NCI-H1930 (cell line): ENCODE results near the gene SPAG16.
"Not testable (repeated sequence)": the region's sequence is repeated elsewhere in the genome, so short reads cannot be mapped to it uniquely, and the experiment has no call there.

Experiments used
- DNase-seq, 2 experiments: peaks; one replicate each; lab custom pipeline; 2025; lab: John Stamatoyannopoulos, UW

The SPAG16 gene

DNA sequence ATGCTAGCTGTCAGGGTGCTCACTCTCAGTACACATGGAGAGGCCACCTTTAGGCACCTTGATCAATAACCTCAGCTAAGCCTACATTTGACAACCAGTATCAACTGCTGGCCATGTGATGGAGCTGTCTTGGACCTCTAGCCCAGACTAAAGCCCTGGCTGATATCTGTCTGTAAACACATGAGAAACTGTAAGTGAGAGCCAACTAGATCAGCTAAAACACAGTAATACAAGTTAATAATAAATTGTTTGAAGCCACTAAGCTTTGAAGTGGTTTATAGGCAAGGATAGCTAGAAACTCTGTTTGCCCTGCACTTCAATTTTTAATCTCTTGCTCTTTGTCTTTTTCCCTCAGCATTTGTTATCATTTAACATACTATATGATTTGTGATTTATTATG is 407.1 kb downstream of the SPAG16 start:
- no peak for DNase-seq

DNA sequence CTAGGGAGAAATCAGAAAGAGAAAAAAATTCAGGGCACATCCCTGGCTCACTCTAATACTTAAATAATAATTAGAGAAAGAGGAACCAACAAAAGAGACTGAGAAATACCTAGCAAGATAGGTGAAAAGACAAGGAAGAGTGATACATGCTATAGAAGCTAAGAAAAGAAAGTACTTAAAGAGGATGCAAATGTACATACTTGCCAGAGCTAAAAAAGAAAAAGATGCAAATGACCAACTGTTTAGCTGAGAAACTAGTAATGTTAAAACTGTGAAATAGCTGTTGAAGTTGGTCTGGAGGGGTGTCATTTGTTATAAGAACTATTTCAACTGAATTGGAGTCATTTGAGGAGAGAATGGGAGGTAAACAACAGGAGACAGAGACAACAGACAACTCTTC is 412.2 kb downstream of the SPAG16 start:
- no peak for DNase-seq

DNA sequence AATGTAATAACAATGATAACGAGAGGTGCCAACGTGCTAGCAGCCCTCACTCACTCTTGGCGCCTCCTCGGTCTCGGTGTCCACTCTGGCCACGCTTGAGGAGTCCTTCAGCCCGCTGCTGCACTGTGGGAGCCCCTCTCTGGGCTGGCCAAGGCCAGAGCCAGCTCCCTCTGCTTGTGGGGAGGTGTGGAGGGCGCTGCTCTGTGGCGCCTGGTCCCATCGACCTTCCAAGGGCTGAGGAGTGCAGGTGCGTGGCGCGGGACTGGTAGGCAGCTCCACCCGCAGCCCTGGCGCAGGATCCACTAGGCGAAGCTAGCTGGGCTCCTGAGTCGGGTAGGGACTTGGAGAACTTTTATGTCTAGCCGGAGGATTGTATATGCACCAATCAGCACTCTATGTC is 417.1 kb downstream of the SPAG16 start:
- DNase-seq, result not testable (repeated sequence)

DNA sequence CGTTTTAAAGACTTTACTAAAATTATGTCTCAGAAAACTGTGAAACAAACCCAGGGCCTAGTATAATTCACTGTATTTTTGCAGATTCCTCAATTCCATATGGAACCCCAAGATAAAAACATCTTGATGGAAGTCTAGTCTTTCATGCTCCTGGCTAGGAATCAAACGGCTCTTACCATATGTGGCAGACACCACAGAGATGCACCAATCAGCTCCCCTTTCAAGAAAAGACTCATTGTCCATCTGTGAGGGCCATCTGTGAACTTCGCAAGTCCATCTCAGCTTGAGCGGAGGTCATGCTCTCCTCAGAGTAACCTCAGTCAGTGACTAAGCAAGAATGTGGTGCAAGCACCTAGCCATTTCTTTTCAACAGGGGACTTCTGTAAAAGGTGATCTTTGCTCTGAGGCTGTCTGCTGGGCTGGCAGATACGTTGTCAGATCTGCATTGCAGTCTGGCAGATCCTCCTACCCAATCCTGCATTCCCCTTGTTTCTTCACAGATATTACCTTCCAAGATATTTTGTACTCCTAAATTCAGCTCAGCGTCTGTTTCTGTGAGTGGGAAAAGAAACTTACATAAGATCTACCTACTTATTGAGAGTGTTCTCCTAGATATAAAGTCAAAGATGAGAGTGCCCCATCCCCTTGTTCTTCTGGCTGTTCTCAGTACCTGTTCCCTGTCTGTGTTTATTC is 419.3 kb downstream of the SPAG16 start:
- DNase-seq, result no peak

DNA sequence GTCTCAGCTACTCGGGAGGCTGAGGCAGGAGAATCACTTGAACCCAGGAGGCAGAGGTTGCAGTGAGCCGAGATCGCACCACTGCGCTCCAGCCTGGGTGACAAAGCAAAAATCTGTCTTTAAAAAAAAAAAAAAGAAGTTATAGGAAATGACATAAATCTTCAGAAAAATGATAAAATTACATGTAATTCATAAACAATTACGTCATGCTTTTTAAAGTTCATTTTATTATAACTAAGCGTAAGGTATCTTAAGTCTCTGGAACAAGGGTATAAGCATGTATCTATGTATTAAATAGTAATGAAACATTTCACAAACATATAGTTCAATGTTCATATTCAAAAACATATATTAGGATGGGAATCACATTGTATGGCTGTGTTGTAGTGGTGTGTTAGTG is 425.9 kb downstream of the SPAG16 start:
- DNase-seq, result no peak

DNA sequence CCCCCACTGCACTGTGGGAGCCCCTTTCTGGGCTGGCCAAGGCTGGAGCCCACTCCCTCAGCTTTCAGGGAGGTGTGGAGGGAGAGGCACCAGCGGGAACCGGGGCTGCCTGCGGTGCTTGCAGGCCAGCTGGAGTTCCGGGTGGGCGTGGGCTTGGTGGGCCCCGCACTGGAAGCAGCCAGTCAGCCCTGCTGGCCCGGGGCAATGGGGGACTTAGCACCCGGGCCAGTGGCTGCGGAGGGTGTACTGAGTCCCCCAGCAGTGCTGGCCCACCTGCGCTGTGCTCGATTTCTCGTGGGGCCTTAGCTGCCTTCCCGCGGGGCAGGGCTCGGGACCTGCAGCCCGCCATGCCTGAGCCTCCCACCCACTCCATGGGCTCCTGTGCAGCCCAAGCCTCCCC is 434.1 kb downstream of the SPAG16 start:
- not testable (repeated sequence) for DNase-seq

DNA sequence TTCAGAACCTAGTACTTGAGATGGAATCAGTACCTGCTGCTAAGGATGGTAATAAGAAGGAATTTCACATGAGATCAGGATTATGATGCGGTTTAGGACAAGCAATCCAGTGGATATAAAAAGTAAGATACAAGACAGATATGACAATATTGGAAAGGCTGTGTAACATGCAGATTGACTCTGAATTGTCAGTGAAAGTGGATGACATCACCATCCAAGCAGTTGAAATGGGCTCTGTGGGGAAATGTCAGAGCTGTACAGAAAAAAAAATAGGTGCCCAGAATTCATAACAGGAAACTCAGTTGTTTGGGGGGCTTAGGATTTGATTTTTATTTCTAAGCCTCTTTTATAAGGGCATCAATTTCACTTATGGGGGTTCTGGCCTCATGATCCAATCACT is 438.3 kb downstream of the SPAG16 start:
- no peak for DNase-seq

DNA sequence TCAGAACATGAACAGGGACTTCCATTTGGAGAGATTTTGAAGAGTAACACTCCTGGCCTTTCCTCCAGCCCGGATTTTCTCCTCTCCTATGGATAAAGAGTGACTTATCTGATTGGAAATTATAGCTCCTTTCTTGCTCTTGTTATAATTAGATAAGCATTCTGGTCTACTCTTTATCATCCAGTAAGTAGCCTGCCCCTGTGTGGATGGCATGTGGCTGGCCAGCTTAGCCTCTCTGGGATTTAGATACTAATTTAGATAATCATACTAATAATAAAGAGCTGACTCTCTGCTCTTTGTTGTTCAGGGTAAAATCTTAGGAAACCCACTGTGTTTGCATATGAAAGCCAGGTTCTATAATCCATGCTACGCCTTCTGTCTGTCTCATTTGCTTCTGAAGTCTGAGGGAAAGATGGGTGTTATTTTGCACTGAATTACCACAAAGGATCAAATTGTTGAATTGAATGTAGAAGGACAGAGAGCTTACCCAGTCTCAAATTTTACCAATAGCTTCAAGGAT is 438.8 kb downstream of the SPAG16 start:
- DNase-seq, result no peak

DNA sequence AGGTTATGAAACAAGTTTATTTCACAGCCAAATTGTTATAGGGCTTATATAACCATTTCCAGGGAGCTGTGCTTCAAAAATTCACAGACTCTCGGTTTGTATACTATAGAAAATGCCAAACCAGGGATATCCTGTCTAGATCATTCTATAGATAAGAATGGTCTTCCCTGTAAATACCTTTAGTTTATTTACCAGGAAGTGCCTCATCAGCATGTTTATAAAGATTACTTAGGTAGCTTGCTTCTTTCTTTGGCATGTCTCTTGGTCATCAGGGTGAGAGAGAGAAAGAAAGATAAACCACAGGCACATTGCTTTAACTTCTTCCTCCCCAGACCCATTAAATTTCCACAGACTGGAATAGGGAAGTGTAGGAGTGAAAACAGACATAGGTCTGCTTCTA is 439.4 kb downstream of the SPAG16 start:
- no peak for DNase-seq

DNA sequence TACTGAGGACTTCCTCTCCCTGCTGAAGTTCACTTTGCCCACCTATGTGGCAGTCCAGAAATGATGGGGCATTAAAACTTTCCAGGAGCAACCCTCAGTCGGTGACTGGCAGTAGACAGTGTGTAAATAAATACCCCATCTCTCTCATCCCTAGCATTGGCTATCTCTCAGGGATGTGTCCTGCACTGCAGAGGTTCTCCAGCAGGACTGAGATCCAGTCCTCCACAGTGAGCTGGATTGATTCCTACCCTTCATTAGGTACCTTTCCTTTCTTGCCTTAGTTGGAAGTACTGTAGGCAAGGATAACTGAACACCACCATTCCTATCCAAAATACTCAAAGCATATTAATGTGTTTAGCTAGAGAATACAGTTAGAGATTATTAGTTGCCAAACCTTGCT is 441.8 kb downstream of the SPAG16 start:
- DNase-seq, result no peak

DNA sequence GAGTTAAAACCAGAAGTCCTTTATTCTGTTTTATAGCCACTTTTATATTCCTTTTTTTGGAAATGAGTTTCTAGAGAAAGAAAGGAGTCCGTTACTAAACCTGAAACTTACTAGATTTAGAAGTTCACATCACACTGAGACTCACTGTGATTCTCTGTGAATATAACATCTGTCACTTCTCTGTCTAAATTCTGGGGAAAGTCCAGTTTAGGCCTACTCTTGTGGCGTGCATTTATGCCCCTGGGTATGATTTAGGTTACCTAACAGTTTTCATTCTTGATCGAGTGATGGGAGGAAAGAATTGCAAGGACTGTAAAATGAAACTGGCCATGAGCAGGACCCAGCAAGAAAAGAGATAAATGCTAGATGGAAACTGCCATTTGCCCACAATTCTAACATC is 449.6 kb downstream of the SPAG16 start:
- no peak for DNase-seq

DNA sequence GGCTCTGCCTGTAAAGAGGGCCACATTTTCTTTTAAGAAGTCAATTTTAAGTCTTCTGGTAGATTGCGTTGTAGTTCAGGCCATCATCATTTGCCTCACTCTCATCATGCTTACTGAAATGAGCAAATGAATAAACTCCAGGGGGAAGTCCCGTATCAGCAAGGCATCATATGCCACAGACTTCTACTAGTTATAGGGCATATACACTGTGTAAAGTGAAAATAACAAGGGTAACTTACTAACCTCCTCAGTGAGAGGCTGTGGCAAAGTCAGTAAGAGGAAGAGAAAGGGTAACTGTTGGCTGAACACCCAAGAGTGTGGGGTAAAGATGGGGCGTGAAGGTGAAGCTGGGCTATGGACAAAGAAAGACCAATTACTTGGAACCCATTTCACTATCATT is 456.2 kb downstream of the SPAG16 start:
- DNase-seq, result no peak

DNA sequence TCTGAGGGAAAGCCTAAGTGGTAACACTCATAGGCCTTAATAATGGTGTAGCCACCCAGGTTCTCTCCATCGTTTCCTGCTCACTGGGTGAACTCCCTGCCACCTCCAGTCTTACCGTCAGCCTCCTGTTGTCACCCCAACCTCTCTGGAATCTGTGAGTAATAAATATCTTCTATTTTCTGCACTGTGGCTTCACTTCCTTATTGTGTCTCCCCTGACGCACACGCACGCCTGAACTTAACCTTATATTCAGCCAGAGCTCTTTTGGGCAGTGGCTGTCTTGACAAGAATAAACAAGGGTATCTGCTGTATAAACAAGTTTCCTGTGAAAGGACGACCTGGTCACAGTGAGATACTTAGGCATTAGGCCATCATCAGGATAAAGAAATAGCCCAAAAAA is 467.2 kb downstream of the SPAG16 start:
- no peak for DNase-seq

DNA sequence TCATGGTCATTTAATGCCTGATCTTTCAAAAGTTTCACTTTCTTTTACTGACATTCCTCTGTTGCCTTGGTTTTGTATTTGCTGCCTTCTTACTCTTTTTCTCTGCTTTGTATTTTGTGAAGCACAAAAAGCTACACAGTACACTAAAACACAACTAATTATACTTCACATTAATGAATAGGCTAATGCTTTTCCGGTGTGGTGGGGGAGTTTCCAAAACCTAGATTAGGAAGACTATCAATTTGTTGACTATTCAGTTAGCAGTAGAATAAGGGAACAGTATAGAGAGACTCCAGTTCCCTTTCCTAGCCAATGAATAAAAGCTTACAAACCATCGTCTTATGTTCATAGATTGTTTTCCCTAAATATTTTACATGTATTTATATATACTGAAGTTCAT is 468.3 kb downstream of the SPAG16 start:
- no peak for DNase-seq

DNA sequence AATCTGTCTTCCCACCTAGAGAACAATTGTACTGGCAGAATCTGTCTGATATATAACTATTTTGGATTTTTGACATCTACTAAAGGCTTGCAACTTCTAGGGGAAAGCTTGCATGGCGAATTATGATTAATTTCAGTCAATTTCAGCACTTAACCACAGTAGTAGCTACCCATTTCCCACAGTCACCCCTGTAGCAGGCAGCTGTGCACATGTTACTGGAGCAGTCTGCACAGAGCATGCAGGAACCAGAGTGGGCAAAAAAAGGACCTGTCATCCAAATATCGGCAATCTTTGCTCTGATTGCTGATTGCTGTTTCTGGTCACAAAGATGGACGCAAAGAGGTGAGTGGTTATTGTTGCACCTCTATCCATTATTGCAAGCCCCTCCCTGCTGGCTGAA is 473.3 kb downstream of the SPAG16 start:
- no peak for DNase-seq

DNA sequence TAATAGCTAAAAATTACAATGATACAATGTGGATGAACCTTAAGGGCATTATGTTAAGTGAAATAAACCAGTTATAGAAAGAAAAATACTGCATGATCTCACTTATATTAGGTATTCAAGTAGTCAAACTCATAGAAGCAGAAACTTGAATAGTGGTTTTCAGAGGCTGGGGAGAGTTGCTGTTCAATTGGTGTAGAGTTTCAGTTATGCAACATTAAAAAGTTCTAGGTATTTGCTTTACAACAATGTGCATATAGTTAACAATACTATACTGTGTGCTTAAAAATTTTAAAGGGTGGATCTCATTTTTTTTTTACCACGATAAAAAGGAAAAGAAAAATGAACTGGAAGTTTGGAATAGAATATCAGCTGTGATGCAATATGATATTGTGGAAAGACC is 479.1 kb downstream of the SPAG16 start:
- no peak for DNase-seq

DNA sequence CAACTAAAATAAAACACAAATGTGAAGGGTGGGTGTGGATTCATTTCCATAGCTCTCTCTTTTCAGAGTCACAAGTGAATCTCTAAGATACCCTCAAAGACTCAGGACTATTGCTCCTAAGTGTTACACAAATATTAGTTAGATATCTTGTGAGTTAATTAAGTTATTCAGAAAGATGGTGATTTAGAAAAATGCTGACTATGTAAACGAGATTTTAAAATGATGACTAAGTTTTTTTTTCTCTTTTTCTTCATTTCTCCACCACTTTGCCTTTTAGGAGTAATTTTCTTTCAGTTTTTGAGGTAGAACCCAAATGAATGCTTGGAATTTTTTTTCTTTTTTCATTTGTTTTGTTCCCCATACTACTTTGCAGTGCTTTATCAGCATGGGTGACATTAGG is 479.7 kb downstream of the SPAG16 start:
- no peak for DNase-seq

DNA sequence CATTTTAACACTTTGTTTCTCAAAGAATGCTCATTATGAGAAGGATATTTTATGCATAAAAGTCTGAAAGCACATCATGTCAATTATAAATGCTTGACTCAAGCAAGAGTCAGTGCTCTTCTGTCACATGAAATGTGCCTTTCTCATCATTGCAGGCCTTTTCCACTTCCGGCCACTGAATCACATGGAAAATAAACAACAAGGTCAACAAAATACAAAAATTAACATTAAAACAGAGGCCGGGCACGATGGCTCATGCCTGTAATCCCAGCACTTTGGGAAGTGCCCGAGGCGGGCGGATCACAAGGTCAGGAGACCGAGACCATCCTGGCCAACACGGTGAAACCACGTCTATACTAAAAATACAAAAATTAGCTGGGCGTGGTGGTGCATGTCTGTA is 480.6 kb downstream of the SPAG16 start:
- DNase-seq, result no peak

DNA sequence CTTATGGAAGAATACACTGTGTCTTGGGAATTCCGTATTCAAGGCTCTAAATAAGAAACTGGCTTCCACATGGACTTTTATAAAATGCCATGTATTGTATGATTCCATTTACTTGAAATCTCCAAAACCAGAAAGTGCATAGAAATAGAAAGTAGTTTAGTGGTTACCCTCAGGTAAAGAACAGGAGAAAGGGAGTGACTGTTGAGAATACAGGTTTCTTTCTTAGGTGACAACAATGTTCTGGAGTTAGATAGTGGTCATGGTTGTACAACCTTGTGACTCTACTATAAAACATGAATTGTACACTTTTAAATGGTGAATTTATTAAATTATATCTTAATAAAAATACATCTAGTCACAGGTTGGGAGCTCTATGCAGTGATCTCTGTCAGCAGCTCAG is 481.8 kb downstream of the SPAG16 start:
- no peak for DNase-seq

DNA sequence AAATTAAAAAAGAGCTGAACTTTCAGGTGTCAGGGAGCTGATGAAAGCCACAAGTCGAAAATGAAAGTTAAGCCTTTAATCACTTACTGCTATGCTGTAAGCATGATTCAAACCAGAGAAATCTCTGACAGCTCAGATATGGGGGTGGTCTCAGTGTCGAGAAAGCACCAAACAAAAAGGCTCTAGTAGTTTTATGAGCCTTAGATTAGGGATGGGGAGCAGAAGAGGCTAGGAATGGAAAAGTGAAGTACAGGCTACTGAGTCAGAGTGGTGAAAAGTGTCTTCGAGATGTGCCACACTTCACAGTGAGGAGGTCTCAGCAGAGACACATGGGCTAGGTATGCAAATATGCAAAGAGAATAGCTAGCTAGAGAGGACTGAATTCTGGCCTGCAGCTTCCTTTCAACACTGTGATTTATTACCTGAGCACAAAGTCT is 482.2 kb downstream of the SPAG16 start:
- DNase-seq, result no peak

DNA sequence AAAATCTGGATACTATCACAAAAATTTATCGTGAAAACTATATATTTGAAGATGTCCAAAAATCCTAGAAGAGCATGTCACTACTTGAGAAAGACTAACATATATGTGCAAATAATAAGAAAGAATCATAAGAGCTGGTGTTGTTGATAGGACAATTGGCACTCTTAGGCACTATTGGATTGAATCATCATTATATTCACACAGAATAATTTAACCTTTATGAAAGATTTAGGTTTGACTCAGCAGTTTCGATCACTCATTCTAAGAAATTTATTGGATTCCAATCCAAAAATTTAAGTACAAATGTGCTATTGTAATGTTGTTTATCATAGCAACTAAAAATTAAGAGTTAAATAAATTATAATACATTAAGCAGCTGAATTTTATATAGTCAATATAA is 503.6 kb downstream of the SPAG16 start:
- no peak for DNase-seq

DNA sequence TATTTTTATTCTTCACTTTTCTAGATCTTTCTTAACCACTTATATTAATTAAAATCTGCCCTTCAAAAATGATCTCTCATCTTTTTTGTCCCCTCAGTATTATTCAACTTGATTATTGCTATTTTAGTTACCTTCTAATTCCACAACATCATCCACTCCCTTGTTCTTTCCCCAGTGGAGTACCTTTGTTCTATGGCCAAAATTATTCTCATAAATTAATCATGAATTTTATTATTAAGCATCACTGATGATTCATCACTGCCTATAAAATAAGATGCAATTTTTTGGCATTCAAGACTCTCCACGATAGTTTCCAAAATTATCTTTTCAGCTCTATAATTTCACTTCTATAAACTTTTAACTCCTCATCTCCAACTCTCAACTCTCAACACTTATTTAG is 505.7 kb downstream of the SPAG16 start:
- no peak for DNase-seq

DNA sequence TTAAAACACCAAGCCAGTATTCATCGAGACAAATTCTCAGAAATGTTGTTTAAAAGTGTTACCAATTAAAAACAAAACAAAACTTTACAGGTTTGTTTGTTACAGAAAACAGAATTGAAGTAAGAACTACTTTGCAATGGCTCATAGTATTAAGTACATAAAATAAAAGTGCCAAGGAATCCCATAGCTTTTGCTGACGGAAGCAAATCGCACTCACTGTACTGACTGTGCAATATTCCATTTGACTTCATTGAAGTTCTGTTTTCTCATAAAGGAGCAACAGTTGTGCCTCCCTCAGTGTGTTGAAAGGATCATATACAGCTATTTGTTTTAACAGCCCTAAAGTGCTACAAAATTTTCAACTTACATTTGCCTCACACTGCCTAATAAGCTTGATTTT is 507.8 kb downstream of the SPAG16 start:
- DNase-seq, result no peak

DNA sequence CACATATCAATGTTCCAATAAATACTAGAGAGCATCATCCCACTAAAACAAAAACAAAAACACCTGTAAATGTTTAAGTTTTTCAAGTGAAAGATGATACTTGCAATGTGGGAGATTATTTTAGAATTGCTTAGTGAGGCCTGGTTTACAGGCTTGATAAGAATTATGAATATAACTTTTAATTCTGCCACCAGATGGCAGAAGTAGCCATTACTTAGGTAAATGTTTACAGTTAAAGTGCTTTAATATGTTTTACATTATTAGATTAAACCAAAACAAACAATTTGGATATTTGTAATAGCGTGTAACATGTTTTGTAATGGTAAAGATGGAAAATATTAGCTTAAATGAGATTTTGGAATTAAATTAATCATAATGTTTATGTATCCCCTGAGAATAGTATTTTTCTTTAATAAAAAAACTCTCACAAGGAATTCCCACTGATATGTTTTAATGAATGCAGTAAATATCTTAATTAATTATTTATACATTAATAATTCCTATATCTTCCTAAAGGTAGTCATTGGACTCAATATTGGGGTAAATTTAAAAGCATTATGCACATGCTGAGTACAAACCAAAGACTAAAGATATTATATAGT is 522.0 kb downstream of the SPAG16 start:
- DNase-seq, result no peak
